Activated T-cell treated with anti-CD3 and anti-CD28 coated beads, Interleukin-2, amount 50 U/mL, for 1 hour (primary cell): ENCODE data around the gene GLIS1.
A peak's percentile ranks its signal among the peaks of the same experiment; 100 is the strongest.

Experiments used
- DNase-seq: peaks from one replicate; pipeline ENCODE4 v3.0.0-alpha.2; 2020

Gene GLIS1

GRCh38 chr1:53693339-53693738 lies 45.6 kb downstream of the GLIS1 start:
- no peak for DNase-seq

GRCh38 chr1:53691326-53691725 lies 47.6 kb downstream of the GLIS1 start:
- no peak for DNase-seq

GRCh38 chr1:53690411-53690810 lies 48.6 kb downstream of the GLIS1 start:
- no peak for DNase-seq

GRCh38 chr1:53689736-53690326 lies 49.1 kb downstream of the GLIS1 start:
- no peak for DNase-seq

- DNase-seq: no peak
These were observed 49.7 kb downstream of the GLIS1 start for GRCh38 chr1:53689223-53689622.

GRCh38 chr1:53688381-53689102 lies 50.4 kb downstream of the GLIS1 start:
- no peak for DNase-seq

GRCh38 chr1:53687901-53688300 lies 51.1 kb downstream of the GLIS1 start:
- no peak for DNase-seq

GRCh38 chr1:53687426-53687825 lies 51.5 kb downstream of the GLIS1 start:
- DNase-seq: no peak

- DNase-seq: no peak
These were observed 52.0 kb downstream of the GLIS1 start for GRCh38 chr1:53686965-53687267.

GRCh38 chr1:53686091-53686964 lies 52.6 kb downstream of the GLIS1 start:
- no peak for DNase-seq

- DNase-seq: no peak
These were observed 53.5 kb downstream of the GLIS1 start for GRCh38 chr1:53685272-53686051.

- DNase-seq: no peak
These were observed 54.2 kb downstream of the GLIS1 start for GRCh38 chr1:53684741-53685140.

- no peak for DNase-seq
These were observed 54.8 kb downstream of the GLIS1 start for GRCh38 chr1:53683986-53684740.

- DNase-seq: no peak
These were observed 56.1 kb downstream of the GLIS1 start for GRCh38 chr1:53682881-53683280.

- DNase-seq: peak; percentile 48
These were observed 56.8 kb downstream of the GLIS1 start for GRCh38 chr1:53681977-53682685.

- no peak for DNase-seq
These were observed 57.5 kb downstream of the GLIS1 start for GRCh38 chr1:53681351-53681976.

GRCh38 chr1:53680868-53681267 lies 58.1 kb downstream of the GLIS1 start:
- DNase-seq: no peak

GRCh38 chr1:53678938-53679825 lies 59.8 kb downstream of the GLIS1 start:
- DNase-seq: no peak

- no peak for DNase-seq
These were observed 60.5 kb downstream of the GLIS1 start for GRCh38 chr1:53678507-53678906.

GRCh38 chr1:53678046-53678445 lies 60.9 kb downstream of the GLIS1 start:
- DNase-seq: no peak
